SW480 (cell line): ENCODE measurements around the gene EFHC1.
"Not testable (repeated sequence)": the region's sequence is repeated elsewhere in the genome, so short reads cannot be mapped to it uniquely, and the experiment has no call there.

Experiments used
- DNase-seq: peaks from one replicate; pipeline ENCODE4 v3.0.0-alpha.2; 2016; ENCODE audit warnings: low spot score

The EFHC1 gene

DNA sequence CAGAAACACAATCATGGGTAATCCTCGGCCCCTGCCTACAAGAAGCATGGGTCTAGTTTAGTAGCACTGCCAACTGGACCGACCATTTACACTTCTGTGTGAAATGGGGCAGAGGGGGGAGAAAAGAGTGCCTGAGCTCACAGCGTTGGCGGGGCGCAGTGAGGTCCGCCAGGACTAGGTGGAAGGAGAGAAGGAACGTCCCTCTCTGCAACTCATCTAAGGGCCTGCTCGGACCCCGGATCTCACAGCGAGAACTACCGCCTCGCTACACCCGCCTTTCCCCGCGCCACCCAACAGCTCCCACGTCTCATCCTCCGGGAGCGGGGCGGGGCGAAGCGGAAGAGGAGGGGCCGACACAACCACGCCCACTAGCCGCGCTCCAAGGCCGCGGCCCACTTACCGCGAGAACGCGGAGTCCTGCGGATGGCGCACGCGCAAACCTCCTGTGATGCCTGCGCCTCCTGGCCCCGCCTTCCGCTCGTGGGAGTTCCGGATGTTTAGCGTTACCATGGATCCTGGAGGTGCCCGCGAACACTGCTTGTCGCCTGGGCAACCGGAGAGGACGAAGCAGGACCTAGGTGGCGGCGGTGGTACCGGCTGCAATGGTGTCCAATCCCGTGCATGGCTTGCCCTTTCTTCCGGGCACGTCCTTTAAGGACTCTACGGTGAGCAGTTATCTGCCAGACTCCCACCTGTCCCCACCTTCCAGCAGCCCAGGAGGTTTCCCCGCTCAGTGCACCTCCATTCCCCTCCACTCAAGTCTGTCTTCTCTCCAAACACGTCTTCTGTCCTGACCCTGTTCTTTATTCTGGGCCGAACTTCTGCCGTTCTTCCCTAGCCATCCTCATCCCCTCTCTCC is at the start of gene EFHC1:
TSS of gene EFHC1 (plus strand) at position 534 of the 859 bp plus-strand sequence. CDS start at position 603, 69 bp downstream.
- DNase-seq = peak; percentile 95

DNA sequence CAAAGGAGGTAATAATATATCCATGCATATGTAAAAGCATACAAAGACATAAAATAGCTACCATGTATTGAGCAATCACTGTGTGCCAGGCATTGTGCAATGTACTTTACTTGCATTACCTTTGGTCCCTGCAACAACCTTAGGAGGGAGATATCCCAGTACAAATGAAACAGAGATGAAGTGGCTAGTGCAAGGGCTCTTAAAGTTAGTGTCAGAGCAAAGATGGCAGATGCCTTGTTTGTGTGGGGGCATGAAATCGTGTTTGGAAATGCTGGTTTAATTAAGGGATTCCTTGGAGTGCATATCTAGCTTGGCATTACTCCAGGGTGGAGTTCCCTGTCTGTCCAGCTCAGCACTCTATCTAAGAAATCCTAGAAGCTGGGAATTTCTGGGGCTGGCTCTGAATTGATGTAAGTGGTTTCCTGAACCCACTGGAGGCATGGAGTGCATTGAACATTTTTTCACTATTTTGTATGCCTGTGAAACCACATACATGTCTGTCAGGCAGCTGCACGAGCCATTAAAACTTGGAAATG is 48.4 kb upstream of the EFHC1 start:
- DNase-seq = no peak

- DNase-seq = no peak
These were observed 46.9 kb upstream of the EFHC1 start for GRCh38 chr6:52373151-52373690.

- no peak for DNase-seq
These were observed 45.9 kb upstream of the EFHC1 start for GRCh38 chr6:52374247-52374646.

DNA sequence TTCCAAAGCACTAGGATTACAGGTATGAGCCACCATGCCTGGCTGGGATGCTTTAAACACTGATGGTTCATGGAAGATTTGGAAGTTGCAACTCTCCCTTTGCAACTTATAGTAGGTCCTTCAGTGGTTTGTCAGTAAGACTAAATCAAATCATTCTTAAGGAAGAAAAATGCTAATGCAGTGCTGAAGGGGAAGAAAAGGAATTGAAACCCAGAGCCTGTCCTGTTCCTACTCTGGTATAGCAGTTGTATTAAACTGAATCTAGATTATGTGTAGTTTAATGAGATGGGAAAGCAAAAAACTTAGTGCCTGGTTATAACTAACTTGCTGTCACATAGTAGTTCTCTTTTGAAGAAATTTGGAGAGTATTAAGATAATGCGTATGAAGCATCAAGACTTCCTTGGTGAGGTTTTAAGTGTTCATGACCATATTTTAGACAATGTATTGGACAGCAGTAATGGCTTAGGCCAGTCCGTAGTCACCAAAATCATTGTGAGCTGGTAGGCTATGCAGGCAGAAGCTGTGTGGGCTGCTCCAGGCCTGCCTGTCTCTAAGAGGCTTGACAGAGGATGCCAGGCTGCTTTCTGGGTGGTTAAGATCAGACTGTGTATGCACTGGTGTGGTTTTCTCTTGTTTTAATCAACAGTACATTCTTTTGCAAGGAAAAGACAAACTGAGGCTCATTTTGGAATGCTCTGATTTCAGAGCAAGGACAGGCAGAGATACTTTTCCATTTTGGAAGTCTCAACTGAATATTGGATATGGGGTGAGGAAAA is 44.2 kb upstream of the EFHC1 start:
- DNase-seq = no peak

- no peak for DNase-seq
These were observed 43.4 kb upstream of the EFHC1 start for GRCh38 chr6:52376763-52377162.

DNA sequence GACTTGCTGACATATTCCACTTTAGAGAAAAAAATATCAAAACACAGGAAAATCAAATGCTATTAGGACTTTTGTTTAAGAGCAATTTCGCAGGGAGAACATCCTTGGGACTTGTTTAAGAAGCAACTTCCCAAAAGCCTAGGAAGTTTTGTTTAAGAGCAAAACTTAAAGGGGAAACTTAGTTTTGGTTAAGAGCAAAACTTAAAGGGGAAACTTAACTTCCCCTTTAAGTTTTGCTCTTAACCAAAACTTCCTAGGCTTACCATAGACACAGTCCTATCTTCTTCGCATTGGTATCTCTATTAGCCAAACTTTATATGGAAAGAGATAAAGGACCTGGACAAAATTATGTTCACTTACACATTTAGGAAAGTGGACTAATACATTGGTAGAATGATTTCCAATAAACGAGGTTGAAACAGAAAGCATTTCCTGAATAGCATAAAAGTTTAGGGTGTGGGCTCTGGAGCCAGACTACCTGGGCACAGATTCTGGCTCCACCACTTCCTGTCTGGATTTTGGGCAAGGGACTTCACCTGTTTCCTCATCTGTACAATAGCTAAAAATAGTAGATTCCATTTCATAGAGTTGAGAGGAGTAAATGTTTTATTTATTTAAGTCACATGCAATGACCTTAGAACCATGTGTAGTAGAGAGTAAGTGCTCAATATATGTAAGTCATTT is 42.5 kb upstream of the EFHC1 start:
- no peak for DNase-seq

GRCh38 chr6:52381249-52381648 is 38.9 kb upstream of the EFHC1 start:
- no peak for DNase-seq

DNA sequence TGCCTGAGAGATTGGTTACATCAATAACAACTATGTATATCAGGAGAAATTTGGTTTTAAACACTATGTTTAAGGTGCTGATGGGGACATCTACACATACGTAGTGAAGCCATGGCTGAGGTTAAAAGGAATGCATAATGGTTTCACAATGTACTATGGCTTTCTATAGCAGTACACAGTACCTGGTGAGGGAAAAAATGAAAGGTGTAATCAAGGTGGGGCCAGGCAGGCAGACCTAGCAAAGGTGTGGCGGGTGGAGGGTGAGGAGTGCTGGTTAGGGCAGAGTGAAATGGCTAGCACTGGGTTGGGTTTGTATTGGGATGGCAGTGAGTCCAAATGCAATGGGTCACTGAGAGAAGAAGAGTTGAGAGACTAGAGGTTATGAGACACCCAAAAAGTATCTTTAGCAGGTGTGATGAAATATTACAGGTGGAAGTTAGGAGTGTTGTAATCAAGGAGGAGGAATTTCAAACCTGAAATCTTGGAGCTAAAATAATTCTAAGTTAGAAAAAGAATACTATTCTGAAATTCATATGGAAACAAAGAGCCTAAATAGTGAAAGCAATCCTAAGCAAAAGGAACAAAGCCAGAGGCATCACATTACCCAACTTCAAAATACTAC is 35.9 kb upstream of the EFHC1 start:
- no peak for DNase-seq

DNA sequence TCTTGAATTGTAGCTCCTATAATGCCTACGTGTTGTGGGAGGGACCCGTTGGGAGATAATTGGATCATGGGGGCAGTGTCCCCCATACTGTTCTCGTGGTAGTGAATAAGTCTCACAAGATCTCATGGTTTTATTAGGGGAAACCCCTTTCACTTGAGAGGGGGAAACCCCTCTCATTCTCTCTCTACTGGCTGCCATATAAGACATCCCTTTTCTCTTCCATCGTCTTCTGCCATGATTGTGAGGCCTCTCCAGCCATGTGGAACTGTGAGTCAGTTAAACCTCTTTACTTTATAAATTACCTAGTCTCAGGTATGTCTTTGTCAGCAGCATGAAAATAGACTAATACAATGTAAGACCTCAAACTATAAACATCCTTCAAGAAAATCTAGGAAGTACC is 35.1 kb upstream of the EFHC1 start:
- DNase-seq = no peak

DNA sequence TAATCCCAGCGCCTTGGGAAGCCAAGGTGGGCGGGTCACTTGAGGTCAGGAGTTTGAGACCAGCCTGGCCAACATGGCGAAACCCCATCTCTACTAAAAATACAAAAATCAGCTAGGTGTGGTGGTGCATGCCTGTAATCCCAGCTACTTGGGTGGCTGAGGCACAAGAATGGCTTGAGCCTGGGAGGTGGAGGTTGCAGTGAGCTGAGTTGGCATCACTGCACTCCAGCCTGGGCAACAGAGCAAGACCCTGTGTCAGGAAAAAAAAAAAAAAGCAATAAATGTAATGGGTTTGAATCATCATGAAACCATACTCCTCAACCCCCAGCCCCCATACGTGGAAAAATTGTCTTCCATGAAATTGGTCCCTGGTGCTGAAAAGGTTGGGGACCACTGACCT is 32.0 kb upstream of the EFHC1 start:
- DNase-seq = not testable (repeated sequence)

- DNase-seq = no peak
These were observed 31.4 kb upstream of the EFHC1 start for GRCh38 chr6:52388790-52389189.

DNA sequence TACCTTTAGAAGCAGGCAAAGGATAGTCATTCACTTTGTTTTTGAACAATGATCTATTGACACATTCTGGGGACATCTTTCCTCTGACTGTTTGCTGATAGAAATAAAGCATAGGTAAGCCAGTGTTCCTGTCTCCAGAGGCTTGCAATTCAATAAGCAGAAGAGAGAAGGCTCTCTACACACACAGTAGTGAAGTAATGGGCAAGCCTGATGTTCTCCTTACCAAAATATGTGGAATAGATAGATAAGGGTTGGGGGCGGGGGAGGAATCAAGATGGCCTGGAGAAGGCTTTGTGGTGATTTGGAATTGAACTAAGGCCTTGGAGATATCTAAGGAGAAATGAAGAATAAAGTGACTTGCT is 30.9 kb upstream of the EFHC1 start:
- peak; percentile 3 for DNase-seq

DNA sequence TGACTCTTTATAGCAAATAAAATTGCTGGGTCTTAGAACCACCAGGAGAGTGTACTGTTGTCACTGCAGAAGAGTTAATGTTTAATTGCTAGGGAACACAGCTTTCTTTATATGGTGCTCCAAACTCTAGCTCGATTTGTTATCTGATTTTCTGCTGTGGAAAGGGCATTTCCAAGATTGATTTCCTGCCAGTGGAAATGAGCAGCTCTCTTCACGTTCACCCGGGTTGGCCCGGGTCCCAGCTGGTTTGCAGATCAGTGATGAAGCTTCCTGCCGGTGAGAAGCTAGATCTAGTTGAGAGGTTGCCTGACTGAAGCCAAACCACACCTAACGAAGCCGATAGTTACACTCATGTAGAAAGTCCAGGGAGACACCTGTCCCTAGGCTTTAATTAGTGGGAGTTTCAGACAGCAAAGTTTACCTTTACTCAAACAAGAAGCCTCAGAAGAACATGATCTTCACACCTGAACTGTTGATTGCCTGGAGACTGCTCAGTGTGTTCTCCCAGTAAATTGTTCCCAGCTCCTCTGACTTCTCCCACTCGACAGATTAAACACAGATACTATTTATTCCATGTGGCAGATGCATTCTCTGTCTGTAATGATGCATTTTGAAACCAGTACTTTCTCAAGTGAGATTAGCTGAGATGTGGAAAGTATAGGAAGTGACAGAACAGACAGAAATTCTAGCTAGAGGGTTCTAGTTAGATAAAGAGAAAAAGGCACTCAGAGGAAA is 30.3 kb upstream of the EFHC1 start:
- DNase-seq = peak; percentile 76

- DNase-seq = peak; percentile 85
These were observed 29.8 kb upstream of the EFHC1 start for GRCh38 chr6:52390361-52390727.

- no peak for DNase-seq
These were observed 28.5 kb upstream of the EFHC1 start for GRCh38 chr6:52391599-52391998.

GRCh38 chr6:52392944-52393343 is 27.2 kb upstream of the EFHC1 start:
- no peak for DNase-seq

DNA sequence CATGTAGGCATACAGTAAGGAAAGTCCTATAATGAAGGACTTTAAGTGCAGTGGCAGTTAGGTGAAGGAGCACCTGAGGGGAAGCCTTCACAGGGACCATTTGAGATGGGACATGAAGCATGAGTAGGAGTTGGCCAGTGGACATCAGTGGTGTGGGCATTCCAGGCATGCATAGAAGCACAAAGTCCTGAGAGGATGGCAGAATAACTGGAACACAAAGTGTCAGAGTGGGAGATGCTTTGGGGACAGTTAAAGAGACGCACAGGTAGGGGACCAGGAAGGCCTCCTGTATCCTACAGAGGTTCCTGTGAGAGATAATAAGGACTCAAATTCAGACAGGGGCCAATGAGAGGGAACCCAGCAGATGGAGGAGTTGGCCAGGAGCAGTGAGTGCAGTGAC is 26.4 kb upstream of the EFHC1 start:
- no peak for DNase-seq

DNA sequence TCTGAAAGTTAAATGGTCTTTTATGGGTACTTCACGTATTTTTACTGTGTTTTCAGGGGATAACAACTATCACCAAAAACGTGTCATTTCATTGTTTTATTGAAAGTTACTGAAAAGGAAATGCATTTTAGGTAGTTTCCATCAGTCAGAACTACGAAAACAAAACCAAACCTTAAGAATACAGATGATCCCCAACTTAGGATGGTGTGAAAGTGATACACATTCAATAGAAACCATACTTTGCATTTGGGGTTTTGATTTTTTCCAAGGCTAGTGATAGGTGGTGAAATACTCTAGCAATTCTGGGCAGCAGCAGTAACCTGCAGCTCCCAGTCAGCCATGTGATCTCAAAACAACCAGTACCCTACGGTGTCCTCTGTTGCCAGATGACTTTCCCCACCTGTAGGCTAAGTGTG is 25.9 kb upstream of the EFHC1 start:
- DNase-seq = no peak

GRCh38 chr6:52395969-52396368 is 24.2 kb upstream of the EFHC1 start:
- DNase-seq = no peak
